OCI-LY7 (cell line): ENCODE measurements around the gene RAMP3. TPM values are rescaled to one million over a fixed set of nuclear protein-coding genes. Genes with fewer than 3 reads are reported as not detected.

Experiments used
- BruUV-seq: library from RNA; stranded (reverse); fragments of 400-500 nt; replicated peaks from 2 replicates; lab custom pipeline; 2021; lab: Mats Ljungman, UMichigan
- CTCF ChIA-PET: fragments of 300-600 bp; sonication (Branson Sonifier 250); formaldehyde crosslinking; loops from one replicate; lab custom pipeline; 2022; ENCODE audit warnings: antibody characterized with exemption; ENCODE audit not compliant: unreplicated experiment; lab: Charles Lee
- POLR2A ChIA-PET: fragments of 300-600 bp; sonication (Branson Sonifier 250); formaldehyde crosslinking; loops from one replicate; lab custom pipeline; 2022; ENCODE audit warnings: antibody characterized with exemption; lab: Charles Lee
- DNase-seq: peaks from one replicate; pipeline ENCODE4 v3.0.0-alpha.2; 2015; ENCODE audit warnings: low spot score
- H2AFZ ChIP-seq: fragments of 200-600 bp; sonication (generic), shearing (Covaris generic); 2 replicates; pipeline ENCODE4 v1.6.1; 2014; ENCODE audit warnings: mild to moderate bottlenecking, antibody characterized with exemption, low read length, moderate library complexity
- H3K27ac ChIP-seq: fragments of 200-600 bp; sonication (generic); 2 replicates; pipeline ENCODE4 v1.5.1; 2014; ENCODE audit warnings: mixed run types, low read depth, mild to moderate bottlenecking, moderate library complexity, low read length, inconsistent platforms; ENCODE audit not compliant: poor library complexity, severe bottlenecking
- H3K36me3 ChIP-seq: fragments of 200-600 bp; sonication (generic); 2 replicates; pipeline ENCODE4 v1.6.1; 2014; ENCODE audit warnings: mild to moderate bottlenecking, antibody characterized with exemption, low read length, moderate library complexity, mixed read lengths; ENCODE audit not compliant: insufficient read depth
- H3K4me1 ChIP-seq: fragments of 200-600 bp; sonication (generic); 2 replicates; pipeline ENCODE4 v1.5.1; 2014; ENCODE audit warnings: mild to moderate bottlenecking, low read length; ENCODE audit not compliant: insufficient read depth, poor library complexity, severe bottlenecking
- H3K4me2 ChIP-seq: fragments of 200-600 bp; sonication (generic); 2 replicates; pipeline ENCODE4 v1.6.1; 2014; ENCODE audit warnings: mild to moderate bottlenecking, low read length
- H3K4me3 ChIP-seq: fragments of 200-600 bp; sonication (generic); 2 replicates; pipeline ENCODE4 v1.5.1; 2014; ENCODE audit warnings: mild to moderate bottlenecking, low read depth, low read length; ENCODE audit not compliant: poor library complexity, severe bottlenecking
- H3K79me2 ChIP-seq: fragments of 200-600 bp; sonication (generic); 2 replicates; pipeline ENCODE4 v1.6.1; 2016; ENCODE audit warnings: low read depth, mild to moderate bottlenecking, low read length, moderate library complexity, mixed read lengths; ENCODE audit not compliant: insufficient read depth
- H3K9me2 ChIP-seq: fragments of 200-600 bp; sonication (generic); 2 replicates; pipeline ENCODE4 v1.6.1; 2016; ENCODE audit warnings: mild to moderate bottlenecking, low read length, mixed read lengths; ENCODE audit not compliant: insufficient read depth
- H3K9me3 ChIP-seq: fragments of 200-600 bp; sonication (generic); 2 replicates; pipeline ENCODE4 v1.6.1; 2014; ENCODE audit warnings: mild to moderate bottlenecking, mixed run types, low read length, mixed read lengths
- H4K20me1 ChIP-seq: fragments of 200-600 bp; sonication (generic); 2 replicates; pipeline ENCODE4 v1.6.1; 2014; ENCODE audit warnings: mild to moderate bottlenecking, antibody characterized with exemption, low read length, moderate library complexity, mixed read lengths; ENCODE audit not compliant: insufficient read depth
- EZH2phosphoT487 ChIP-seq: fragments of 200-600 bp; sonication (generic); IDR thresholded peaks from 2 replicates; pipeline ENCODE4 v1.6.1; 2018; ENCODE audit warnings: low read depth, borderline replicate concordance, mild to moderate bottlenecking, mixed run types, antibody characterized with exemption, low read length, moderate library complexity, mixed read lengths
- intact Hi-C: fragments of 100-400 bp; cut with micrococcal nuclease; formaldehyde crosslinking; loops from one replicate; pipeline ENCODE4 v1.10.0; 2022; ENCODE audit not compliant: unreplicated experiment
- total RNA-seq, 2 experiments: library from RNA; depleted of rRNA in 1 of 2; stranded (reverse); fragments of >200 nt in 1 of 2; shearing (Covaris generic) in 1 of 2; gene quantifications; 2 replicates each; pipeline ENCODE4 v1.2.3, GENCODE V29; 2014 to 2022
- TF ChIP-seq, protein P1 (sequence below): fragments of 200-600 bp; sonication (generic); conservative IDR thresholded peaks from 2 replicates; pipeline ENCODE4 v1.5.1; 2014; ENCODE audit warnings: mild to moderate bottlenecking, antibody characterized with exemption, low read length, moderate library complexity, mixed read lengths

The RAMP3 gene
- total RNA-seq, 2 experiments from 2014 or later: not detected

- H3K79me2 ChIP-seq: no peaks in the 10 kb centered on the region
- BruUV-seq: no TSS peak
- H3K4me2 ChIP-seq: no peak overlapping the region
- H3K9me3 ChIP-seq: no peaks in the 10 kb centered on the region
- no peak overlapping the region for H3K27ac ChIP-seq
- H4K20me1 ChIP-seq: no peaks in the 10 kb centered on the region
- DNase-seq: no peak
- CTCF ChIA-PET: interaction anchor here (1.4 kb wide), 1 partner anchor 141 kb away, joined by 4 read pairs; no protein-coding TSS in a partner anchor
- H3K4me1 ChIP-seq: peaks cover 22% of the 10 kb centered on the region
- intact Hi-C loops: loop anchor here (10.0 kb wide), 1 partner anchor 273 kb away; the partner anchor contains the start of gene H2AZ2
- no peaks in the 10 kb centered on the region for H3K9me2 ChIP-seq
- no peak for TF ChIP-seq EZH2phosphoT487
- TF ChIP-seq, protein P1, sequence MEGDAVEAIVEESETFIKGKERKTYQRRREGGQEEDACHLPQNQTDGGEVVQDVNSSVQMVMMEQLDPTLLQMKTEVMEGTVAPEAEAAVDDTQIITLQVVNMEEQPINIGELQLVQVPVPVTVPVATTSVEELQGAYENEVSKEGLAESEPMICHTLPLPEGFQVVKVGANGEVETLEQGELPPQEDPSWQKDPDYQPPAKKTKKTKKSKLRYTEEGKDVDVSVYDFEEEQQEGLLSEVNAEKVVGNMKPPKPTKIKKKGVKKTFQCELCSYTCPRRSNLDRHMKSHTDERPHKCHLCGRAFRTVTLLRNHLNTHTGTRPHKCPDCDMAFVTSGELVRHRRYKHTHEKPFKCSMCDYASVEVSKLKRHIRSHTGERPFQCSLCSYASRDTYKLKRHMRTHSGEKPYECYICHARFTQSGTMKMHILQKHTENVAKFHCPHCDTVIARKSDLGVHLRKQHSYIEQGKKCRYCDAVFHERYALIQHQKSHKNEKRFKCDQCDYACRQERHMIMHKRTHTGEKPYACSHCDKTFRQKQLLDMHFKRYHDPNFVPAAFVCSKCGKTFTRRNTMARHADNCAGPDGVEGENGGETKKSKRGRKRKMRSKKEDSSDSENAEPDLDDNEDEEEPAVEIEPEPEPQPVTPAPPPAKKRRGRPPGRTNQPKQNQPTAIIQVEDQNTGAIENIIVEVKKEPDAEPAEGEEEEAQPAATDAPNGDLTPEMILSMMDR: no peak
- H3K4me3 ChIP-seq: no peak overlapping the region
- no peaks in the 10 kb centered on the region for H3K36me3 ChIP-seq
- POLR2A ChIA-PET: interaction anchor here (0.7 to 0.8 kb wide), 2 partner anchors 124 to 587 kb away, joined by 3 read pairs; no protein-coding TSS in a partner anchor
- no peak overlapping the region for H2AFZ ChIP-seq
These were observed 39.3 kb upstream of the RAMP3 start for GRCh38 chr7:45118292-45118691.

GRCh38 chr7:45118889-45119331 is 38.7 kb upstream of the RAMP3 start:
- Histone ChIP-seq H3K79me2 (no peaks in the 10 kb centered on the region), H3K9me3 (no peaks in the 10 kb centered on the region), H4K20me1 (no peaks in the 10 kb centered on the region), H3K4me2 (no peak overlapping the region), H3K9me2 (no peaks in the 10 kb centered on the region), H2AFZ (no peak overlapping the region), H3K36me3 (no peaks in the 10 kb centered on the region), H3K4me1 (peaks cover 26% of the 10 kb centered on the region), H3K27ac (no peak overlapping the region), H3K4me3 (no peak overlapping the region)
- intact Hi-C loops: loop anchor here (10.0 kb wide), 1 partner anchor 274 kb away; the partner anchor contains the start of gene H2AZ2
- TF ChIP-seq, protein P1: no peak
- no peak for TF ChIP-seq EZH2phosphoT487
- POLR2A ChIA-PET: interaction anchor here (0.8 kb wide), 1 partner anchor 125 kb away, joined by 3 read pairs; no protein-coding TSS in a partner anchor
- CTCF ChIA-PET: interaction anchor here (1.4 kb wide), 1 partner anchor 141 kb away, joined by 4 read pairs; no protein-coding TSS in a partner anchor
- no TSS peak for BruUV-seq
- DNase-seq: peak; percentile 64

DNA sequence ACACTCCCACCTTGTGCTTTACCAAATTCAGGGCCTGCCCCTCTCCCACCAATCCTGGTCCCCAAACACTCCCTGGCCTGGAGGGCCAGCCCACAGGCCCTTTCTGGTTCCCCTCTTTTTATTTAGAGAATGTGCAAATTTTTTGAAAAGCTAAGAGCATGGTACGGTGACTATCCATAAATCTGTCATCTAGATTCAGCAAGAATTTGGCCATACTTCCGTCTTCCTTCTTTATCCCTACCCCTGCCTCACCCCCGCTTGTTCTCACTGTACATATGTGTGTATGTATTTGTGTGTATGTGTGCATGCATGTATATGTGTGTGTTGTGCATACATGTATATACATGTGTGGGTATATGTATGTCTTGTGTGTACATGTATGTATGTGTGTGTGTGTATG is 38.0 kb upstream of the RAMP3 start:
- no peak overlapping the region for H3K4me2 ChIP-seq
- no peak overlapping the region for H3K4me3 ChIP-seq
- H3K79me2 ChIP-seq: no peaks in the 10 kb centered on the region
- ChIA-PET CTCF (interaction anchor here (1.4 kb wide), 1 partner anchor 142 kb away, joined by 4 read pairs; no protein-coding TSS in a partner anchor), POLR2A (no interaction called here)
- TF ChIP-seq, protein P1: no peak
- TF ChIP-seq EZH2phosphoT487: no peak
- no peaks in the 10 kb centered on the region for H3K9me2 ChIP-seq
- no peak overlapping the region for H2AFZ ChIP-seq
- DNase-seq: no peak
- intact Hi-C loops: loop anchor here (10.0 kb wide), 1 partner anchor 275 kb away; the partner anchor contains the start of gene H2AZ2
- no TSS peak for BruUV-seq
- H3K27ac ChIP-seq: no peak overlapping the region
- no peaks in the 10 kb centered on the region for H4K20me1 ChIP-seq
- H3K36me3 ChIP-seq: no peaks in the 10 kb centered on the region
- no peaks in the 10 kb centered on the region for H3K9me3 ChIP-seq
- H3K4me1 ChIP-seq: peaks cover 25% of the 10 kb centered on the region
